GM12892 (cell line): ENCODE results near the gene AKAP13.

Experiments
- POLR2A ChIP-seq: IDR thresholded peaks from 2 replicates; pipeline ENCODE4 v1.6.1; 2011; ENCODE audit warnings: low read depth, low read length, control low read depth
- POLR2AphosphoS5 ChIP-seq: IDR thresholded peaks from 2 replicates; pipeline ENCODE4 v1.6.1; 2011; ENCODE audit warnings: low read depth, low read length, control low read depth

DNA sequence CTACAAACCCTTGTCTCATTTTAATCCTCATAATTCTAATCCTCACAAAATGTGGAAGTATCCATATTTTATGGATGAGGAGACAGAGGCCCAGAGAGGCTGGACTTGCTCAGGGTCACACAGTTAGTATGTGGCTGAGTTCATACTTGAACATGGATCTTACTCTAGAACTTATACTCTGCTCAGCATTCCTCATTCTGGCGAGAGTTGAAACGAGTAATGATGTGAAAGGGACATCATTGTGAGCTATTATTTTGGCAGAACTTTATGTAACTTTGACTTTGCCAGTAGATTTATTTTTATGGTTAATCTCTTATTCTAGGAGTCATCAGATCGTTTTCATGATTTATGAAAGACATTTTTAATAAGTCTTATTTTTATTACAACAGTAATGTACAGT is 17.5 kb downstream of the AKAP13 start:
- TF ChIP-seq POLR2AphosphoS5 (no peak), POLR2A (no peak)
